HS-5 (cell line): ENCODE data around the gene PRDM15.

Source experiments
- DNase-seq: peaks from one replicate; pipeline ENCODE4 v3.0.0-alpha.2; 2012; ENCODE audit warnings: low read depth

The PRDM15 gene

GRCh38 chr21:41777951-41778815, 101.0 kb downstream of the PRDM15 start:
- peak; percentile 39 for DNase-seq

GRCh38 chr21:41776778-41777177, 102.4 kb downstream of the PRDM15 start:
- no peak for DNase-seq

GRCh38 chr21:41775149-41775472, 104.0 kb downstream of the PRDM15 start:
- DNase-seq, result no peak

GRCh38 chr21:41774467-41775148, 104.5 kb downstream of the PRDM15 start:
- DNase-seq, result no peak

DNA sequence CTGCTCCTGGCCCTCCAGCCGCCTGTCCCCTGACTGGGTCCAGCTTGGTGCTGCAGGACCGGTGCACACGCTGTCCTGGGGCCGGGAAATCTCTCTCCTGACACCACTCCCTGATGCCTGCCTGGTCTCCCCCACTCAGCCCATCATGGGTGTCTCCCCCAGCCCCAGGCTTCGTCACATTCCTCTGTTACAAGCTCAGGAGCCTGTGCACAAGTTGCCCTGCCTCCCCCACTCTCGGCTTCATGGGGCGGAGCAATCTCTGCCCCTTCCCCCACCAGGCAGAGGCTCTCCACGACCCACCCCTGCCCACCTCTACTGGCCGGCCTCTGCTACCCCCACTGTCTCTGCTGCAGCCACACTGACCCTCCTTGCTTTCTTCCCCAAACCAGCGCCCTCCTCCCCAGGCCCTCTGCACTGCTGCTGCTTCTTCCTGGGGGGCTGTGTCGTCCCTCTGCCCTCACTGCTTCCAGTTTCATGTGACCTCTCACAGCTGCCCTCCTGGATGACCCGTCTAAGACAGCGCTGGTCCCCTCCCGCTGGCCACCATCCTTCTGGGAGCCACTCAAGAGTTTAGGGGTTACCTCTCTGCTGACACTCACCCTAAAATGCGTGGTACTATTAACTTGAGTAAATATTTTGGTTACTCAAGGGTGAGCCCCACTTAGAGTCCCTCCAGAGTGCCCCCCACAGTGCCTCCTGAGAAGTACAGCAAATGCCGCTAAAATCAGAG, 106.6 kb downstream of the PRDM15 start:
- DNase-seq, result no peak

DNA sequence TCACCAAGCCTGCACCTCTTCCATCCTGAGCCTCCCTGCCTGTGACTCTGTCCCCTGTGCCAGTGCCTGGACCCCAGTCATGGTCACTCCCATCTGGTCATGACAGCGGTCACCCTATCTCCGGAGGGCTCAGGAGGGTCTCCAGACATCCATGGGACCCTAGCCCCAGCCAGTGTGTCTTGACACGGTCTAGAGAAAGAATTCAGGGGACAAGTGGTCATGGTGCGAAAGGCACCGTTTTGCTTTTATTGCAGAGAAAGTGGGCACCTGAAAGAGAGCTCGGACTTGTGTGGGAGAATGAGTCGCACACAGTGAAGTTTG, 107.6 kb downstream of the PRDM15 start:
- no peak for DNase-seq

DNA sequence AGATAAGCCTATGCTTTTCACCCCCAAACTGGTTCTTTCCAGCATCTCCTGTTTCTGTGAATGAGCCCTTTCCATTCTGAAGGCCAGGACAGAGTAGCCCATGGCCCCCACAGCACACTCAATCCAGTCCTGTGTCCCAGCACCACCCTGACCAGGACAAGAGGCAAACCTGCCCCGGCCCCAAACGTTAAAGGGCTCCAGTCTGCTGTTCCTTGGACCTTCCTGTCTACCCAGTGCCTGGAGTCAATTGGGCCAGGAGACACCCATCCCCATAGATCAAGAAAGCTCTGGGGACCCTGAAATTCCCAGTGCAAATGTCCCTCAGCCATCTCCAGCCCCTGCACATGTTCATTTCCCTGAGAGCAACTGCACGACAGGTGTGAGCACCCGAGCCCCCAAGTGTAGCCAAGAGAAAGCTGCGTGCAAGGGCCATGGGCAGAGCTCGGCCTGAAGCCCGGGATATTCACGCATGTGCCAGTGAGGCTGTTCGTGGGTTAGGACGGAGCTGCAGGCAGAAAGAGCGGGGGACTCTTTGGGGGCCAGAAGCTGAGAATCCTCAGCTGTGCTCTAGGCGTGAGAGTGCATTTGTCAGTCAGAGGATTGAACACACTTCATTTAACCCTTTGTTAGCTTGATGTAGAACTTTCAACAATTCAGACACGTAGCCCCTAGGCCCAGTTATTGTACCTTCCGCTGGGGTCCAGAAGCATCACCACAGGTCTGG, 108.1 kb downstream of the PRDM15 start:
- DNase-seq, result no peak

GRCh38 chr21:41769933-41770332, 109.2 kb downstream of the PRDM15 start:
- no peak for DNase-seq

- no peak for DNase-seq
These were observed 109.6 kb downstream of the PRDM15 start for GRCh38 chr21:41769521-41769920.

- no peak for DNase-seq
These were observed 110.0 kb downstream of the PRDM15 start for GRCh38 chr21:41769111-41769510.

DNA sequence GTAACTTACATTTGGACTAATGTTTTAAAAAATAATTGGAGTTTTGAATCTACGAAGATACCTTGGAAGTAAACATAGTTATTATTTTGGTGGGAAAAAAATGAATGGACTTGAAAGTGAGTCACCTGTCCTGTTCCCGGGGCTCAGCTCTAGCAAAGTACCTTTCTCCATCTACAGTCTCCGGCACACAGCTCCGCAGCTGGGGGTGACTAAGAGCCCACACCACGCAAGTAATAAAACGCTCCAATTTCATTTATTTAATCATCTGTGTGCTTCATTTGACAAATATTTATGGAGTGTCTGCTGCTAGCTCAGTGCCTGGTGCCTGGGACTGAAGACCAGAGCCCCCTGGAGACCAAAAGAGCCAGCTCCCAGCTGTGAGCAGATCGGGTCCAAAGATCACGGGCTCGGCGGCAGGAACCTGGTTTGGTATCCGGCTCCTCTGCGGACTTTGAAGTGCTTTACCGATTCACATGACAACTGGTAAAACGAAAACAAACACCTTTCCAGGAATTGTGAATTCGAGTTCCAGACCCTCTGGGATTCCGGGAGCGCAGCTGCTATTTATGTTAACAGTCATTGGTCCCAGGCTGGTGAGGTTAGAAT, 110.6 kb downstream of the PRDM15 start:
- peak; percentile 51 for DNase-seq

GRCh38 chr21:41767606-41768436, 111.3 kb downstream of the PRDM15 start:
- no peak for DNase-seq

DNA sequence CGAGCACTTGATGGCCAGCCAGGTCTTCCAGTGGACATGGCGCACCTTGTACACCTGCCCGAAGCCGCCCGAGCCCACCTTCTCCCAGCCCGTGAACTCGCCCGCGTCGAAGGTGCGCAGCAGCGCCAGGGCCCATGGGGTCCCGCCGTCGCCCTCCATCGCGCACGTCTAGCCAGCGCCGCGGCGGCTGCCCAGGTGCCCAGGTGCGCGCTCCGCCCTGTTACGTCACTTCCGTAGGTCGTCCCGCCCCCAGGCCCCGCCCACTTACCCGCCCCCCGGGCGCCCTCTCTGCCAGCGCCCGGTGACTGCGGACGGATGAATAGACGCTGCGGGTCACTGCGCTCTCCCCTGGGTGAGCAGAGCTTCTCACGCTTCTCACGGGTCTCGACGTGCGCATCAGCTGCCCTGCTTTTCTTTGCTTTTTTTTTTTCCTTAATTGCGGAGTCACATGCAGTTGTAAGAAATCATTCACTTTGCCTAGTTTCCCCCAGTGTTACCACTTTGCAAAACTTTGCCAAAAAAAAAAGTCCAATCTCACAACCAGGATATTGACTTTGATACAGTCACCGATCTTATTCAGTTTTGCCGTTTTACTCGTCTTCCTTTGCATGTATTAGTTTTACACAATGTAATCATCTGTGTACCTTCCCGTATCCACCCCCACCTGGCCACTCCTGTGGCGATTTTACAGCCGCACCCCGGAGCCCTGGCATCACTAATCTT, 112.1 kb downstream of the PRDM15 start, which contains the start of gene RIPK4:
RIPK4 (minus strand) TSS at position 170 of the 723 bp plus-strand sequence; CDS start at position 159, 11 bp downstream.
- DNase-seq, result no peak

- no peak for DNase-seq
These were observed 112.9 kb downstream of the PRDM15 start for GRCh38 chr21:41765973-41766882.

GRCh38 chr21:41765420-41765821, 113.7 kb downstream of the PRDM15 start:
- no peak for DNase-seq

GRCh38 chr21:41764558-41765419, 114.4 kb downstream of the PRDM15 start:
- no peak for DNase-seq

DNA sequence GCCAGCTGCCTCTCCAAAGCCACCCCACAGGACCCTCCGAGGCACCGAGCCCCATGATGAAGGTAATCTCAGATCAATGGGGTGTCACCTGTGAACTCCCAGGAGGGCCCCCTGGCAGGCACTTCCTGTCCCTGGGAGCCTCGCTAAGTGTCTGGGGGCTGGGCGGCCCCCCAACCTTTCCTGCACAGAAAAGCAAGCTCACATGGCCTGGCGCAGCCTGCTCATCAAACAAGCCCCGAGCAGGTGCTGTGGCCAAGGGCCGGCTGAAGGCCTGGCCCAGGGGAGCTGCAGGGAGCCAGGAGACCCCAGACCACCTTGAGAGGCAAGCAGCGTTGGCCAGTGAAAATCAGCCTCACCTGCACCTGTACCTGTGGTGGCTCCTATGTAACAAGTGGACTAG, 115.1 kb downstream of the PRDM15 start:
- no peak for DNase-seq

DNA sequence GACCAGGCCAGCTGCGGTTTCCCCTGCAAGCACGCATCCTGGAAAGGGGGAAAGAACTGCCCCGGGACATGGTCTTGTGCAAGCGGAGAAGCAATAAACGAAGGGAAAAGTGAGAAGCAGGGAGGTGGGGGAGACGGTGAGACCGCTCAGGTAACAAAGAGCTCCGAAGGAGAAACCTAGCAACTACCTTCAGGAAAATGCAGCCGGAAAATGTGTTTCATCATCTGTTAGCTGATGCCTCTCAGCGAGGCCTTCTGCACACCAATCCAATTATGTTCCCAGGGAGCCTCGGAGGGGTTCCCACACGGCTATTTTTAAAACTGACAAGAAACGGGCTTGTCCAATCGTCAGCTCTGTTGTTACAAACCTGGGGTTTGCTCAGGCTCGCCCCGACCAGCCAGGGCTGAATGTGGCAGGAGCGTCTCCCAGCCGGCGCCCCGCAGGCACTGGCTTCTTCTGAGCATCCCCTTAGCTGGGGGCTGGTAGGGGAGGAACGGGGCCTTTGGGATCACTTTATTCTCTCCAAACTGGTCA, 115.7 kb downstream of the PRDM15 start:
- DNase-seq, result no peak
